ENCODE measurements around the gene IPCEF1.

The IPCEF1 gene, protein sequence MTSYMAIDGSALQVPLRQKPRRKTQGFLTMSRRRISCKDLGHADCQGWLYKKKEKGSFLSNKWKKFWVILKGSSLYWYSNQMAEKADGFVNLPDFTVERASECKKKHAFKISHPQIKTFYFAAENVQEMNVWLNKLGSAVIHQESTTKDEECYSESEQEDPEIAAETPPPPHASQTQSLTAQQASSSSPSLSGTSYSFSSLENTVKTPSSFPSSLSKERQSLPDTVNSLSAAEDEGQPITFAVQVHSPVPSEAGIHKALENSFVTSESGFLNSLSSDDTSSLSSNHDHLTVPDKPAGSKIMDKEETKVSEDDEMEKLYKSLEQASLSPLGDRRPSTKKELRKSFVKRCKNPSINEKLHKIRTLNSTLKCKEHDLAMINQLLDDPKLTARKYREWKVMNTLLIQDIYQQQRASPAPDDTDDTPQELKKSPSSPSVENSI

DNA sequence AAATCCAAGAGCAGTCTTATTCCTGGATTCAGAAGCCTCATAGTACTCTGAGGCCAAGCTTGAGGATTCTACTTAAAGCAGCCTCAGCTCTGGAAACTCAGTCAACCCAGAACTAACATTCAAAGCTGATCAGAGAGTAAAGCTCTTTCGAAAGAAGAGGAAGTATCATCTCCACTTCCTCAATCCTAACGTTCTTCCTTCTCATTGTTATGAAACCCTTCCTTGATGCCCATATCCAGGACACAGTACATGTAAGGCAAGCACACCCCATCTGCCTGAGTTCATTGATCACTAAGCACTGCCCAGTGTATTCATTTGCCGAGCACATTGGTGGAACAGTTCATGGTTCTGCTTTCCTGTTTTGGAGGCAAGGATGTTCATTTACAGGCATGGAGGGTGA is at the start of gene IPCEF1:
Gene IPCEF1 (minus strand): TSS at position 114 of the 400 bp plus-strand sequence. CDS start 90,856 bp downstream, outside the sequence.
- no peak for DNase-seq (ENCODE audit: low read depth in 1 of 2, low spot score in 1 of 2)

DNA sequence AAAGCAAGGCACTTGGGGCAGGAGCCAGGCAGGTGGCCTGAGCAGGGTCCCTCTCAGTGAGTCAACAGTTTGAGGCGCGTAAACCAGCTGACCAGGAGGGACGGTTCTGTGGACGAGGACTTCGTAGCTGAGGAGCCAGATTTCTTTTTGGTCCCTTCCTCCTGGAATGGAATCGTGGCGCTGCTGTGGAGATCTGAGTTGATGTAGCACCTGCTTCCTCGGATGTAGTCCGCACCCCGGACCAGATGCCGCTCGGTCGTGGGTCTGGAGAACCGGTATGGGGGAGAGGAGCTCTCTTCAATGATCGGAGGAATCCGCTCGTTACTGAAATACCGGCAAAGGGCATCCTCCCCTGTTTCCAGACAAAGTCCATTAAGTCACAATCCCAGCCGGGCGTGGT is 49.7 kb upstream of the IPCEF1 start:
- no peak for DNase-seq (ENCODE audit: low read depth in 1 of 2, low spot score in 1 of 2)

DNA sequence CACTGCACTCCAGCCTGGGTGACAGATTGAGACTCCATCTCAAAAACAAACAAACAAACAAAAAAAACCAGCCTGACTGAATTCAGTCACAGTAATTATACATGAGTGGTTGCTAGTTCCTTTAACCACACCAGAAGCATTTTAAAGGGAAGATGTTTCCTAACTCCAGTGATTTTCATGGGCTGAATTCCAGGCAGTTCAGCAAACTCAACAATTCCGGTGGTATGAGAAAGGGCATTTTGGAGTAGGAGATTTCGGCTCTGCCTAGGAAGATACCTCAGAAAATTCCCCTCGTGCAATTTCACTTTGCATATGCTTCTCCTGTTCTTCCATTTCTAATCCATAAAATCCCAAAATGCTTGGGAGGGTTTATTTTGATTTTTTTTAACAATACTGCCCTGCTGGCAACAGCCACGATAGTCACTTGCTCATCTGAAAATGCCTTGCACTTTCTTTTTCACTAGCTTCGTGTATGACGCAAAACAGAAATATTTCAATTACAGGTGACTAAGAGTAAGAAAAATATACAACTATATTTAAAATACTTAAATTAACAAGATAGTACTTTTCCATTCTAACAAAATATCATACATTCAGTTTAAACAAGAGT is 48.3 kb upstream of the IPCEF1 start:
- DNase-seq (ENCODE audit: low read depth in 1 of 2, low spot score in 1 of 2), result no peak

GRCh38 chr6:154403788-154404187 is 47.2 kb upstream of the IPCEF1 start:
- no peak for DNase-seq (ENCODE audit: low read depth in 1 of 2, low spot score in 1 of 2)

- DNase-seq (ENCODE audit: low read depth in 1 of 2, low spot score in 1 of 2), result no peak
Observed at GRCh38 chr6:154402081-154402780, 45.6 kb upstream of the IPCEF1 start.

DNA sequence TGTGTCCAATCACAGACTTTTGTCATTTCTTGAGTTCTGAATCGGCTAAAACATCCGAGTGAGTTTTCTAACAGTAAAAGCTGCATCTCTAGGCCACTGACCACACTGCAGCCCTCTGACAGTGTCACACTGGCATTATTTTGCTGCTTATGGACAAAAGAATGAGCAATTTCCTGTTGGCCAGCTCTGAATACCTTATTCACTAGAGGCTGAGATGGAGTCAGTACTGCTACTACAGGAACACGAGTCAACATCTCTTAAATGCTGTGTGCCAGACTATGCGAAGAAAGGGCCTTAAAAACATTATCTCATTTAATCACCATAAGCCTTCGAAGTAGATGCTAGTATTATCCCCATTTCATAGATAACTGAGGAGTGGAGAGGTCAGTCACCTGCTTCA is 42.5 kb upstream of the IPCEF1 start:
- DNase-seq (ENCODE audit: low read depth in 1 of 2, low spot score in 1 of 2), result no peak

DNA sequence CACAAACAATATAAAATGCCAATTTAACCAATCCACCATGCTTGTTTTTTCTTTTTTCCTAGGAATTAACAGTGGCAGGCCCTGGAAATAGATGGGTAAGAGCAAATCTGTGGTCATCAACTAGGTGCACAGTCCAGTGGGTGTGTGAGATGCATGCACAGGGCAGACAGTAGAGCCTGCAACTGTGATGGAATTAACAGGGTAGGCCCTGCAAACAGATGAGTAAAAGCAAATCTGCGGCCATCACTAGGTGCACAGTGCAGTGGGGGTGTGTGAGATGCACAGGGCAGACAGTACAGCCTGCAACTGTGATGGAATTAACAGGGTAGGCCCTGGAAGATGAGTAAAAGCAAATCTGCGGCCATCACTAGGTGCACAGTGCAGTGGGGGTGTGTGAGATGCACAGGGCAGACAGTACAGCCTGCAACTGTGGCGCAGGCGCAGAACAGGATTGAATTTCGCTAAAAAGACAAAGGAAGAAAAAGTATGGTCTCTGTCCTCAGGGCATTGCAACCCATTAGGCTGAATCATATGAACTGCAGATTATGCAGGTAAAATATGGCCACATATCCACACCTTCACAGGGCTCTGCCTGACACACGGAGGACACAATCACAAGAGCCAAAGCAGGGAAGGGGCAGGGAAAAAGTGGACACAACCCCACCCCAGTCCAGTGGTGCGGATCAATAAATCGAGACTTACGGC is 41.0 kb upstream of the IPCEF1 start:
- no peak for DNase-seq (ENCODE audit: low read depth in 1 of 2, low spot score in 1 of 2)

- DNase-seq (ENCODE audit: low read depth in 1 of 2, low spot score in 1 of 2), result no peak
Observed at GRCh38 chr6:154395878-154396277, 39.3 kb upstream of the IPCEF1 start.

GRCh38 chr6:154395316-154395715 is 38.7 kb upstream of the IPCEF1 start:
- no peak for DNase-seq (ENCODE audit: low read depth in 1 of 2, low spot score in 1 of 2)

- no peak for DNase-seq (ENCODE audit: low read depth in 1 of 2, low spot score in 1 of 2)
Observed at GRCh38 chr6:154394571-154394970, 38.0 kb upstream of the IPCEF1 start.

- no peak for DNase-seq (ENCODE audit: low read depth in 1 of 2, low spot score in 1 of 2)
Observed at GRCh38 chr6:154390034-154390433, 33.4 kb upstream of the IPCEF1 start.

GRCh38 chr6:154388803-154389202 is 32.2 kb upstream of the IPCEF1 start:
- DNase-seq (ENCODE audit: low read depth in 1 of 2, low spot score in 1 of 2), result no peak

DNA sequence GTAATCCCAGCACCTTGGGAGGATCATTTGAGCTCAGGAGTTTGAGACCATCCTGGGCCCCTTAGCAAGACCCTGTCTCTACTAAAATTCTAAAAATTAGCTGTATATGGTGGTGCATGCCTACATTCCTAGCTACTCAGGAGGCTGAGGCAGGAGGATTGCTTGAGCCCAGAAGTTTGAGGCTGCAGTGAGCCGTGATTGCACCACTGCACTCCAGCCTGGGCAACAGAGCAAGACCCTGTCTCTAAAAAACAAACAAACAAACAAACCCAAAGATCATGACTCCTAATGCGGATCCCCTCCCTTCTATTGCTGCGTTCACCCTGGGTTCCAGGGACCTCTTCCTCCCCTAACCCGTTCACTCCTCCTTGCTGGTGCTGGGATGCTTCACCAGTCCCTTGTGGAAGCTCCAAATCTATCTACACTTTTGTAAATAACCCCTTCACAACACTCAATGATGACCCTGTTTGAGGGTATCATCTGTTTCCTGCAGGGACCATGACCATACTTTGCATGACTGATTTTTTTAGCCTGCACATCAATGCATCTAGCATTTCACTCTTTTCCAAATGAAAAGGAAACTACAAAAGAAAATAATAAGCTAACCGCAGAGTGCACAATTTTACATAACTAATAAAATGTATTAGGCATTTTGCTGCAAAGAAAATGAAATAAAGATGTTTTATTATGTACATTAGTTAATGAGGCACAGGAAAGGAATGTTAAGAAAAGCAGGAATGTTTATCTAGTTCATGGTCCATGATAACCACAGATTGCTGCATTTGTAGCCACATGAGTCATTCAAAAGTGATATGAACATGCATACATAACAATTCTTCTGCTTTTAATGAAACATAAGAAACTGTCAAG is 30.5 kb upstream of the IPCEF1 start:
- DNase-seq (ENCODE audit: low read depth in 1 of 2, low spot score in 1 of 2), result no peak

DNA sequence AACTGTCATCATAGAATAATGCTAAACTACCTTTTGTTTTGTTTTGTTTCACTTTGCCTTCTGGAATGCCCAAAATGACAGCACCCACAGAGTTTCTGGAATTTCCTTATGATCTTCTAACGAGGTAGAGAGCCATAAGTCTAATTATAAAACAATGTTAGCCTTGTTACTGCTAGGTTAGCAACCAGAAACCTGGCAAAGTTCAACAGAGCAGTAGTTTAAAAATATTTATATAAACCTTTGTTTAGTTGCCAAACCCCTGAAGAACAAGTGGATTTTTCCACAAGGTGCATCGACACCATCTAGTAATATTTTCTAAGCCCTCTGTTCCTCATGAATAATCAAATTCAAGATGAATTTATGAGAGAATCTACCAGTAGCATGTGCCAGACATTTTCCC is 27.6 kb upstream of the IPCEF1 start:
- no peak for DNase-seq (ENCODE audit: low read depth in 1 of 2, low spot score in 1 of 2)

DNA sequence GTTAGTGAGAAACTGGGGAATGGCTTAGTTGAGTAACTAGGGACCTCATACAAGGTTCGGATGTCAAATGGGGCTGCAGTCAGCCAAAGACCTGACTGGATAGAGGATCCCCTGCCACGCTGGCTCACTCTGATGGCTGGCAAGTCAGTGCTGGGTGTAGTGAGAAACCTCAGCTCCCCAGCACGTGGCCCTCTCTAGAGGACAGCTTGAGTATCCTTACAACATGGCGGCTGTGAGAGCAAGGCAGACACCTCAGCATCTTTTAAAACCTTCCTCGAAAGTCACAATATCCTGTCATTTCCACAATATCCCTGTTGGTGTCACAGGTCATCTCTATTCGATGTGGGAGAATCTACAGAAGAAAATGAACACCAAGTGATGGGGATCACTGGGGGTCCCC is 26.7 kb upstream of the IPCEF1 start:
- DNase-seq (ENCODE audit: low read depth in 1 of 2, low spot score in 1 of 2), result no peak

- DNase-seq (ENCODE audit: low read depth in 1 of 2, low spot score in 1 of 2), result no peak
Observed at GRCh38 chr6:154382740-154383139, 26.1 kb upstream of the IPCEF1 start.

DNA sequence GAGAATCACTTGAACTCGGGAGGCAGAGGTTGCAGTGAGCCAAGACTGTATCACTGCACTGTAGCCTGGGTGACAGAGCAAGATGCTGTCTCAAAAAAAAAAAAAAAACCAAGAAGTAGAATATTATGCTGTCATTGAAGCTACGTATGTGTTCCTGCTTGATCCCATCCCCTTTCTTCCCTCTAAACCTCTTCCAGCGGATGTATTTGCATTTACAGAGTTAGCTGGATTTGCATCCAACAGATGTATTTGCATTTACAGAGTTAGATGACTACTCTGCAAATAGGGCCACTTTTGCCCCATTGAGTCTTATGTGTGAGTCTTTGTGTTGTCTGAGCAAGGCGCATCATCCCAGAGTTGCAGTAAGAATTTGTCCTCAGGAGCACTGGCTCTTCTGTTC is 24.9 kb upstream of the IPCEF1 start:
- no peak for DNase-seq (ENCODE audit: low read depth in 1 of 2, low spot score in 1 of 2)

DNA sequence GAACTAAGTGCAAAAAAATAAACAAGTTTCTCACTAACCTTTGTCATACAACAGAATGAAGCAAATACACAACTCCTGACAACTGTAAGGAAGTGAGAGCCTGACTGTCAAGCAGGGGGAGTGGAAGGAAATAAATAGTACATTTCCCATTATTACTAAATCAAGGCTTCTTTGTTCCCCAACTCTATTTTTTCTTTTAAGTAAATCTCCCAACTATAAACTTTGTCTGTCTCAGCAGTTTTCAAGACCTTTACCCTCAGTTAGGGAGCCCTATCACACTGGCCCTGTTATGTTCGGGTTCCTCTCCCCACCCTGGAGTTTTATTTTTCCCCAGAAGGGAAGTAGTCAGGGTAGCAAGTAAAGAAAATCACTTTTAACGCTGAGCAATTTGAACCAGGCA is 24.1 kb upstream of the IPCEF1 start:
- no peak for DNase-seq (ENCODE audit: low read depth in 1 of 2, low spot score in 1 of 2)

DNA sequence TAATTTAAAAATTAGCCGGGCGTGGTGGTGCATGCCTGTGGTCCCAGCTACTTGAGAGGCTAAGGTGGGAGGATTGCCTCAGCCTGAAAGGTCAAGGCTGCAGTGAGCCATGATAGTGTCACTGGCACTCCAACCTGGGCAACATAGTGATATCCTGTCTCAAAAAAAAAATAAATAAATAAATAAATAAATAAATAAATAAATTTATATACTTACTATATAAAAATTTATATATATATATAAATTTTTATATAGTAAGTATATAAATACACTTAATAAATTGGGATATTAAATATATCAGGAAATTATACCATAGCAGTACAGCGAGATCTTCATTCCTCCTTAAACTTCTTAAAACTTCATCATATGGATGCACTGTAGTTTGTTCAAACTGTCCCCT is 23.0 kb upstream of the IPCEF1 start:
- no peak for DNase-seq (ENCODE audit: low read depth in 1 of 2, low spot score in 1 of 2)

- DNase-seq (ENCODE audit: low read depth in 1 of 2, low spot score in 1 of 2), result no peak
Observed at GRCh38 chr6:154378518-154378917, 21.9 kb upstream of the IPCEF1 start.

DNA sequence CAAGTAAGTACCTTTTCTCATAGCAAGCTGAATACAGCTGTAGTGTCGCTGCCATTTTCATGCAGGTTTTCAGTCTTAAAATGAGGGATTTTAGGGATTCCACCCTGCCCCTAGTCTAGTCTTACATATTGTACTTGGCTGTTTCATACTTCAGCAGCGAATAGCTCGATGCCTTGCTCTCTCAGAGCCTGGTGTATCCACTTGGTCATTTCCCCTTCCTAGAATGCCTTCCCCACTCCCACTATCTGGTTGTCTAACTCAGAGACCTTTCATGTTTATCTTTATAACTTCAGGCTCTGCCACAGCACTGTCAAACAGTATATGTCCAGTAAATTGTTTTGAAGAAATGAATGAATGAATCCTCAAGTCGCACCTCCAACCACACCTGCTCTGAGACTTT is 21.1 kb upstream of the IPCEF1 start:
- DNase-seq (ENCODE audit: low read depth in 1 of 2, low spot score in 1 of 2), result no peak
